ENCODE results near the gene JAK3. TPM values are rescaled to one million over a fixed set of nuclear protein-coding genes. Genes with fewer than 3 reads are reported as not detected.
A peak's percentile ranks its signal among the peaks of the same experiment; 100 is the strongest.

JAK3 gene
- total and polyA plus RNA-seq, 2 of the 4 experiments (the other 2 are of a cell fraction): 0.36 to 1.5 TPM

DNA sequence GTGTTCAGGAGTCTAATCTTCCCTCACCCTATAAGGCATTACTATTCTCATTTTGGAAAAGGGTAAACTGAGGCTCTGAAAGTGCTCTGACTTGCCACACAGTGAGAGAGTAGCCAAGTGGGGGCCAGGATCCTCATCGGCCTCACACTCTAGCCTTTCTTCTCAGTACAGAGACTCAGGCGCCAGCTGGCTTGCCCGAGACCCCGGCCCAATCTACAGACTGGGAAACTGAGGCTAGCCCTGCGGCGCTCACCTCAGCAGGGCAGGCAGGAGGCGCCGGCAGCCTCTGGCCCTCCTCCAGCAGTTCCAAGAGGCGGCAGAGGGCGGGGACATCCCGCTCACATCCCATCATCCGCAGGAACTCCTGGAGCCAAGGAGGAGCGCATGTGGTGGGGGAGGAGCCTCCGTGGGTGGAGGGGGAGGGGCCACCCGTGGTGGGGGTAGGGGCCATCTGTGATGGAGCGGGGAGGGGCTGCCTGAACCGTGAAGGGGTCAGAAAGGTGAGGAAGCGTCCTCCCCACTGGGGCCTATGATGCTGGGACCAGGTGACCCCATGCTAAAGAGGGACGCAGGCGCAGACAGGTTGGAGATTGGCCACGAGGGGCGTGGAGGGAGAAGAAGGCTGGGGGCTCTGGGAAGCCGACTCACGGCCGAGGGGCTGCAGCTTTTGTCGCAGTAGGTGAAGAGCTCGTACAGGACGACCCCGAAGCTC is 17.8 kb downstream of the JAK3 start:
- H3K9me1 ChIP-seq (ENCODE audit: insufficient read depth, low read length): no peaks in the 10 kb centered on the region
- no peak overlapping the region for H2BK5ac ChIP-seq (ENCODE audit: low read depth, low read length, poor library complexity, severe bottlenecking)
- no TSS peak for BruUV-seq (replicated peaks)
- no peak overlapping the region for H3K14ac ChIP-seq (replicated peaks; ENCODE audit: low read depth, low read length)
- no peak overlapping the region for H4K91ac ChIP-seq (ENCODE audit: insufficient read depth, low read depth, low read length)
- 7% methylated on average over 11 of the region's 29 CpGs; no CpG with 5 or more reads in 1 of the 2 experiments for WGBS, 2 experiments (ENCODE audit: extremely low coverage in 2 of 2, insufficient read length in 1 of 2)
- H3K56ac ChIP-seq (ENCODE audit: extremely low read depth, insufficient read depth, low read length): no peak overlapping the region
- intact Hi-C loops (cut with micrococcal nuclease) (loop anchor here (2.0 kb wide), 1 partner anchor 47 kb away; no protein-coding TSS in a partner anchor), in situ Hi-C loops (cut with MboI; ENCODE audit: low sequenced_read_pairs) (no loop called here), dilution Hi-C loops (cut with HindIII; ENCODE audit: low sequenced_read_pairs, unreplicated experiment) (no loop called here)
- DNase-seq: peak; percentile 8
- no peaks in the 10 kb centered on the region for H3K9me3 ChIP-seq (ENCODE audit: control insufficient read depth, insufficient read depth, low read length)
- no peak overlapping the region for H4K5ac ChIP-seq (ENCODE audit: low read depth, low read length)
- no peaks in the 10 kb centered on the region for H3K36me3 ChIP-seq (ENCODE audit: control insufficient read depth, insufficient read depth, low read length)
- H3K79me1 ChIP-seq (ENCODE audit: low read depth in 1 of 2, low read length in 2 of 2): no peaks in the 10 kb centered on the region
- ChIA-PET POLR2A (ENCODE audit: unreplicated experiment) (no interaction called here), CTCF (interaction anchor here (0.7 to 0.9 kb wide), 2 partner anchors 30 to 108 kb away, joined by 3 read pairs; partner anchors contain the start of gene RPL18A)
- peak overlapping the region; percentile 84 for H3K4me2 ChIP-seq (ENCODE audit: low read depth, low read length)
- H3K27me3 ChIP-seq (ENCODE audit: control insufficient read depth, insufficient read depth, low read length): peaks cover 33% of the 10 kb centered on the region
- no peak overlapping the region for H2BK120ac ChIP-seq (ENCODE audit: low read depth, low read length)
- H4K8ac ChIP-seq (ENCODE audit: low read depth in 2 of 2, low read length in 2 of 2): no peak overlapping the region
- no peak overlapping the region for H2AK9ac ChIP-seq (replicated peaks; ENCODE audit: low read depth, low read length, poor library complexity)
- no peak overlapping the region for H2BK20ac ChIP-seq (ENCODE audit: low read depth, low read length)
- no peak overlapping the region for H2AK5ac ChIP-seq (ENCODE audit: low read depth, low read length)
- H2AFZ ChIP-seq (replicated peaks; ENCODE audit: low read length, poor library complexity): peak overlapping the region; percentile 82
- no peaks in the 10 kb centered on the region for H4K20me1 ChIP-seq (ENCODE audit: insufficient read depth, low read length)
- no peak overlapping the region for H3K4ac ChIP-seq (ENCODE audit: low read depth, low read length)
- no peak overlapping the region for H3K9ac ChIP-seq (ENCODE audit: low read depth, low read length)
- H3K23ac ChIP-seq (ENCODE audit: low read depth, low read length): no peak overlapping the region
- no peak overlapping the region for H3K27ac ChIP-seq (ENCODE audit: insufficient read depth, low read length)
- H3K4me1 ChIP-seq (ENCODE audit: control insufficient read depth, insufficient read depth, low read length): peaks cover 2% of the 10 kb centered on the region; the same call in 1 of the 2 replicates
- H3K18ac ChIP-seq (ENCODE audit: low read depth, low read length): no peak overlapping the region
- no peak overlapping the region for H3K4me3 ChIP-seq (ENCODE audit: insufficient read depth, low read depth, low read length)
- H2BK15ac ChIP-seq (ENCODE audit: low read depth, low read length): no peak overlapping the region
- peak; percentile 43 for ATAC-seq (ENCODE audit: low read depth)
- no peak for TF ChIP-seq RCOR1 (IDR thresholded peaks at IDR 0.05; ENCODE audit: insufficient replicate concordance, low read length)
- TF ChIP-seq POLR2A (IDR thresholded peaks at IDR 0.05; ENCODE audit: low read depth, low read length): no peak
- TF ChIP-seq MAZ (IDR thresholded peaks at IDR 0.05; ENCODE audit: borderline replicate concordance, low read depth, low read length): no peak
- TF ChIP-seq, protein P1, sequence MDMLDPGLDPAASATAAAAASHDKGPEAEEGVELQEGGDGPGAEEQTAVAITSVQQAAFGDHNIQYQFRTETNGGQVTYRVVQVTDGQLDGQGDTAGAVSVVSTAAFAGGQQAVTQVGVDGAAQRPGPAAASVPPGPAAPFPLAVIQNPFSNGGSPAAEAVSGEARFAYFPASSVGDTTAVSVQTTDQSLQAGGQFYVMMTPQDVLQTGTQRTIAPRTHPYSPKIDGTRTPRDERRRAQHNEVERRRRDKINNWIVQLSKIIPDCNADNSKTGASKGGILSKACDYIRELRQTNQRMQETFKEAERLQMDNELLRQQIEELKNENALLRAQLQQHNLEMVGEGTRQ (IDR thresholded peaks at IDR 0.05; ENCODE audit: low read depth, low read length): no peak
- TF ChIP-seq, protein P2, sequence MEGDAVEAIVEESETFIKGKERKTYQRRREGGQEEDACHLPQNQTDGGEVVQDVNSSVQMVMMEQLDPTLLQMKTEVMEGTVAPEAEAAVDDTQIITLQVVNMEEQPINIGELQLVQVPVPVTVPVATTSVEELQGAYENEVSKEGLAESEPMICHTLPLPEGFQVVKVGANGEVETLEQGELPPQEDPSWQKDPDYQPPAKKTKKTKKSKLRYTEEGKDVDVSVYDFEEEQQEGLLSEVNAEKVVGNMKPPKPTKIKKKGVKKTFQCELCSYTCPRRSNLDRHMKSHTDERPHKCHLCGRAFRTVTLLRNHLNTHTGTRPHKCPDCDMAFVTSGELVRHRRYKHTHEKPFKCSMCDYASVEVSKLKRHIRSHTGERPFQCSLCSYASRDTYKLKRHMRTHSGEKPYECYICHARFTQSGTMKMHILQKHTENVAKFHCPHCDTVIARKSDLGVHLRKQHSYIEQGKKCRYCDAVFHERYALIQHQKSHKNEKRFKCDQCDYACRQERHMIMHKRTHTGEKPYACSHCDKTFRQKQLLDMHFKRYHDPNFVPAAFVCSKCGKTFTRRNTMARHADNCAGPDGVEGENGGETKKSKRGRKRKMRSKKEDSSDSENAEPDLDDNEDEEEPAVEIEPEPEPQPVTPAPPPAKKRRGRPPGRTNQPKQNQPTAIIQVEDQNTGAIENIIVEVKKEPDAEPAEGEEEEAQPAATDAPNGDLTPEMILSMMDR (conservative IDR thresholded peaks at IDR 0.05; ENCODE audit: low read depth, low read length): no peak
- TF ChIP-seq RAD21 (IDR thresholded peaks at IDR 0.05; ENCODE audit: low read length): no peak
- no peak for TF ChIP-seq NFE2L2 (IDR thresholded peaks at IDR 0.05; ENCODE audit: low read depth, low read length)
- TF ChIP-seq CEBPB (IDR thresholded peaks at IDR 0.05; ENCODE audit: low read depth, low read length): no peak
- no peak for TF ChIP-seq MAFK (IDR thresholded peaks at IDR 0.05; ENCODE audit: low read depth, low read length)
- TF ChIP-seq FOS (IDR thresholded peaks at IDR 0.05; ENCODE audit: low read depth, low read length): no peak
- TF ChIP-seq, protein P3, sequence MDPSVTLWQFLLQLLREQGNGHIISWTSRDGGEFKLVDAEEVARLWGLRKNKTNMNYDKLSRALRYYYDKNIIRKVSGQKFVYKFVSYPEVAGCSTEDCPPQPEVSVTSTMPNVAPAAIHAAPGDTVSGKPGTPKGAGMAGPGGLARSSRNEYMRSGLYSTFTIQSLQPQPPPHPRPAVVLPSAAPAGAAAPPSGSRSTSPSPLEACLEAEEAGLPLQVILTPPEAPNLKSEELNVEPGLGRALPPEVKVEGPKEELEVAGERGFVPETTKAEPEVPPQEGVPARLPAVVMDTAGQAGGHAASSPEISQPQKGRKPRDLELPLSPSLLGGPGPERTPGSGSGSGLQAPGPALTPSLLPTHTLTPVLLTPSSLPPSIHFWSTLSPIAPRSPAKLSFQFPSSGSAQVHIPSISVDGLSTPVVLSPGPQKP (IDR thresholded peaks at IDR 0.05; ENCODE audit: borderline replicate concordance, low read depth, low read length): no peak
- TF ChIP-seq CHD1 (IDR thresholded peaks at IDR 0.05; ENCODE audit: low read depth, low read length): no peak
- no peak for TF ChIP-seq MXI1 (IDR thresholded peaks at IDR 0.05; ENCODE audit: borderline replicate concordance, low read depth, low read length)
- TF ChIP-seq RFX5 (IDR thresholded peaks at IDR 0.05; ENCODE audit: low read depth, low read length): no peak
- TF ChIP-seq SMC3 (IDR thresholded peaks at IDR 0.05; ENCODE audit: low read depth, low read length): no peak
